Measurements from ENCODE around the gene HKDC1.

Gene HKDC1

GRCh38 chr10:69208761-69209160 lies 11.4 kb upstream of the HKDC1 start:
- in situ Hi-C loops (cut with MboI; ENCODE audit: low pct_unique_long_range_greater_than_20kb, low sequenced_read_pairs, unreplicated experiment) = loop anchor here (25.0 kb wide), 1 partner anchor 196 kb away; no protein-coding TSS in a partner anchor
- DNase-seq (ENCODE audit: low spot score) = no peak
- TF ChIP-seq, protein P1, sequence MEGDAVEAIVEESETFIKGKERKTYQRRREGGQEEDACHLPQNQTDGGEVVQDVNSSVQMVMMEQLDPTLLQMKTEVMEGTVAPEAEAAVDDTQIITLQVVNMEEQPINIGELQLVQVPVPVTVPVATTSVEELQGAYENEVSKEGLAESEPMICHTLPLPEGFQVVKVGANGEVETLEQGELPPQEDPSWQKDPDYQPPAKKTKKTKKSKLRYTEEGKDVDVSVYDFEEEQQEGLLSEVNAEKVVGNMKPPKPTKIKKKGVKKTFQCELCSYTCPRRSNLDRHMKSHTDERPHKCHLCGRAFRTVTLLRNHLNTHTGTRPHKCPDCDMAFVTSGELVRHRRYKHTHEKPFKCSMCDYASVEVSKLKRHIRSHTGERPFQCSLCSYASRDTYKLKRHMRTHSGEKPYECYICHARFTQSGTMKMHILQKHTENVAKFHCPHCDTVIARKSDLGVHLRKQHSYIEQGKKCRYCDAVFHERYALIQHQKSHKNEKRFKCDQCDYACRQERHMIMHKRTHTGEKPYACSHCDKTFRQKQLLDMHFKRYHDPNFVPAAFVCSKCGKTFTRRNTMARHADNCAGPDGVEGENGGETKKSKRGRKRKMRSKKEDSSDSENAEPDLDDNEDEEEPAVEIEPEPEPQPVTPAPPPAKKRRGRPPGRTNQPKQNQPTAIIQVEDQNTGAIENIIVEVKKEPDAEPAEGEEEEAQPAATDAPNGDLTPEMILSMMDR (IDR thresholded peaks at IDR 0.05; ENCODE audit: extremely low read depth, insufficient read depth, missing control alignments) = no peak

DNA sequence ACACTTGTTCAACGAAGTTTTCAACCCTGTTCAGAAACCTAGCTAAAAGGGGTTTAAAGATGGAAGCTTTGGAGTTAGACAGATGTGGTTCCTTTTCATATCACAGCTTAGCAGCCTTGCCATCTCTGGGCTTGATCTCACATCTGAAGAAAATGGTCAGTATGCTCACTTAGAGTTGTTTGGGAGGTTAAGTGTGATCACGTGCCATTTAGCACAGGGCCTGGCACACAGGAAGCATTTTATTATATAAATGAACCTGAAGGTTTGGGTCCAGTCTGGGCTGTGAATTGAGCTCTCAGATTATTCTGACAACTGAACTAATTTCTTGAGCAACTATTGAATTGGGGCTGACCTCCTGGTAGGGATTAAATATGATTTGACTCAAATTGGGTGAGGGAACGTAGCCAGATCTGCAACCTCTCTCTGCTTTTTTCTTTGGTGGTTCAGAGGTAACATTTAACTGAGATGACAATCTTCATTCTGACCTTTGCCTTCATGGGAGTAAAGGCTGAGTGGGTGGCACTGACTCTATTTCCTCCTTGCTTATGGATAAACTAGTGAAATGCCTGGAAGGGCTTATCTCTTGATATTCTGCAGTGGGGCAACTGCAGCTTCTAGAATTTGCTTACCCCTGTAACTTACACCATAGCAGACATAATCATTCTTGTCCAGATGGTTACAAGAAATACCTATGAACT lies 10.2 kb upstream of the HKDC1 start:
- TF ChIP-seq, protein P1 (IDR thresholded peaks at IDR 0.05; ENCODE audit: extremely low read depth, insufficient read depth, missing control alignments) = no peak
- in situ Hi-C loops (cut with MboI; ENCODE audit: low pct_unique_long_range_greater_than_20kb, low sequenced_read_pairs, unreplicated experiment) = loop anchor here (25.0 kb wide), 1 partner anchor 198 kb away; no protein-coding TSS in a partner anchor
- no peak for DNase-seq (ENCODE audit: low spot score)

DNA sequence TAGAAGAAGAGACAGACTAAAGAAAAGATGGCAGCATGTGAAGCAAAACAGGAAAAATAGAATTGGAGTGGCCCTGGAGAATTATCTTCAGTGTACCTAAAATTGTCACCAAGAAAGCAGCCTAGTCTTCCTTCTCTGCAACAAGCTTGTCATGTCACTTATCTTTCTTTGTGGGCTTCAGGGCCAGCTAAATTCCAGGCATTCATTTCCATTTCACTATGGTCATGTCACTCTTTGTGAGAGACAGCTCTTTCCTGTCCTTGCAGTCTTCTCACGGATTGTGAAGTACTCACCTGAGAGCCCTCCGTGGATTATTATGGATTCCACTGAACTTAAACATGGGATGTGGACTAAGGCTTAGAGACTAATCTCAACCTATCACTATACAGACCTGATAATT lies 9.0 kb upstream of the HKDC1 start:
- in situ Hi-C loops (cut with MboI; ENCODE audit: low pct_unique_long_range_greater_than_20kb, low sequenced_read_pairs, unreplicated experiment) = loop anchor here (25.0 kb wide), 1 partner anchor 199 kb away; no protein-coding TSS in a partner anchor
- DNase-seq (ENCODE audit: low spot score) = no peak
- TF ChIP-seq, protein P1 (IDR thresholded peaks at IDR 0.05; ENCODE audit: extremely low read depth, insufficient read depth, missing control alignments) = no peak

GRCh38 chr10:69211524-69211923 lies 8.6 kb upstream of the HKDC1 start:
- TF ChIP-seq, protein P1 (IDR thresholded peaks at IDR 0.05; ENCODE audit: extremely low read depth, insufficient read depth, missing control alignments) = no peak
- in situ Hi-C loops (cut with MboI; ENCODE audit: low pct_unique_long_range_greater_than_20kb, low sequenced_read_pairs, unreplicated experiment) = loop anchor here (25.0 kb wide), 1 partner anchor 199 kb away; no protein-coding TSS in a partner anchor
- DNase-seq (ENCODE audit: low spot score) = no peak

DNA sequence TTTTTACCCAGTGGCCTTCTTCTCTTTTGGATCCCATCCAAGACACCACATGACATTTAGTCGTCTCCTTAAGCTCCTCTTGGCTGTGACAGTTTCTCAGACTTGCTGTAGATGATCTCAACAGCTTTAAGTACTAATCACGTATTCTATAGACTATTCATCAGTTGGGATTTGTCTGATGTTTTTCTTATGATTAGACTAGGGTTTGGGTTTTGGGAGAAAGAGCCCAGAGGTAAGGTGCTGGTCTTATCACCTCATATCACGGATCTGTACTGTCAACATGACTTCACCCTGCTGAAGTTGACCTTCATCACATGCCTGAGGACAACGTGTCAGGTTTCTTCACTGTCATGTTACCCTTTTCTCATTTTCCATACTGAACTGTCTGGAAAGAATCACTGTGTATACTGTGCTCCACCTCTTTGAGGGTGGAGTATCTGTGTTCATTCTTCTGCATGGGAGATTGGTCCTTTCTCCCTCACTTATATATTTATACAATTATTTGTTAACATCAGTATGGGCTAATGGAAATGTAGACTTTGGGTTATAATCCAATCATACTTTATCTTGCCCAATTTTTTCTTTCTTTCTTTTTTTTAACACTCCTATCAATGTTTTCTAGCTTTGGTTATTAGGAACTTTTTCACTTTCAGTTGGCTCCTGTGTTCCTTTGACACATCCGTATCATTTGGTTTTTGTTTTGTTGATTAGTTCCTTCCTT lies 6.4 kb upstream of the HKDC1 start:
- DNase-seq (ENCODE audit: low spot score) = no peak
- in situ Hi-C loops (cut with MboI; ENCODE audit: low pct_unique_long_range_greater_than_20kb, low sequenced_read_pairs, unreplicated experiment) = loop anchor here (25.0 kb wide), 1 partner anchor 201 kb away; no protein-coding TSS in a partner anchor
- TF ChIP-seq, protein P1 (IDR thresholded peaks at IDR 0.05; ENCODE audit: extremely low read depth, insufficient read depth, missing control alignments) = no peak

- in situ Hi-C loops (cut with MboI; ENCODE audit: low pct_unique_long_range_greater_than_20kb, low sequenced_read_pairs, unreplicated experiment) = loop anchor here (25.0 kb wide), 1 partner anchor 202 kb away; no protein-coding TSS in a partner anchor
- DNase-seq (ENCODE audit: low spot score) = no peak
- TF ChIP-seq, protein P1 (IDR thresholded peaks at IDR 0.05; ENCODE audit: extremely low read depth, insufficient read depth, missing control alignments) = no peak
Measured at GRCh38 chr10:69214666-69215131, 5.4 kb upstream of the HKDC1 start.

Measured in GM13977 (cell line).